COLO829 (cell line): ENCODE data around the gene MIR17HG.
"Not testable (repeated sequence)": the region's sequence is repeated elsewhere in the genome, so short reads cannot be mapped to it uniquely, and the experiment has no call there.

ENCODE experiments used
- DNase-seq: peaks from one replicate; pipeline ENCODE4 v3.0.0; 2012; ENCODE audit warnings: low spot score

MIR17HG gene

GRCh38 chr13:91347202-91347995, at the start of gene MIR17HG:
Gene MIR17HG, plus strand, starts transcription at chr13:91347687.
- peak; percentile 83 for DNase-seq

DNA sequence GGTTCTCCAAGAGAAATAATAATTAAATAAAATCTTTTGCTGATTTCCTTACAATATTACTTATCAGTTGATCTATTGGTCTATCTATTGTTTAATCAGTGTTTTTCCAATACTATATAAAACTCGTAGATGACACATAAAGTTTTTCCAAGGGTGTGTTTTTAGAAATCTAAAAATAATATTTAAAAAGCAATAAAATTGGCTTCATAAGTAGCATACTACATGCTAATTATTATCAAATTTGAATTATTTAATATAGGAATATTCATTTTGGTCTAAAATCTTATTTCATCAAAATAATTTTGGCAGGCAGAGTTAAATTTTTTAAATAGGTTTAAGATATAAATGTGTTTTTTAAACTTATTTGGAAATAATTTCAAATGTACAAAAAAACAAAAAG, 49.4 kb upstream of the MIR17HG start:
- DNase-seq = no peak

DNA sequence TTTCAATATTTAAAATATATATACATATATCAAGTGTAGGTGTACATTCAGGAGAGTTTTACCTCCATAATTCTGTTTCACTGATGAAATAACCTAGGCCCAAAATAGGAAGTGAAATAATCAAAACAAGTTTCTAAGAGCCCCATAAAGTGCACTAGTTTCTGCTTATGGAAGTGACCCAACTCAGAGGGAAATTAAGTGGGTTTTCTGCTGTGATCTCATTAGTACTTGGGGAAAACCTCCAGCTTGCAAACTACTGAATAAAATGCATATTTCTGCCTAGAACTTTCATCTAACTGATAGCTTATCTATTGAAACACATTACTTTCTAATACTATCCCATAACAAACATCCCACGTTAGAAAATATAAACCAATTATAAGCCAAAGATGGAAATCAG, 45.4 kb upstream of the MIR17HG start:
- DNase-seq = no peak

GRCh38 chr13:91303031-91303430, 44.5 kb upstream of the MIR17HG start:
- no peak for DNase-seq

- peak; percentile 83 for DNase-seq
These were observed 42.7 kb upstream of the MIR17HG start for GRCh38 chr13:91304741-91305140.

DNA sequence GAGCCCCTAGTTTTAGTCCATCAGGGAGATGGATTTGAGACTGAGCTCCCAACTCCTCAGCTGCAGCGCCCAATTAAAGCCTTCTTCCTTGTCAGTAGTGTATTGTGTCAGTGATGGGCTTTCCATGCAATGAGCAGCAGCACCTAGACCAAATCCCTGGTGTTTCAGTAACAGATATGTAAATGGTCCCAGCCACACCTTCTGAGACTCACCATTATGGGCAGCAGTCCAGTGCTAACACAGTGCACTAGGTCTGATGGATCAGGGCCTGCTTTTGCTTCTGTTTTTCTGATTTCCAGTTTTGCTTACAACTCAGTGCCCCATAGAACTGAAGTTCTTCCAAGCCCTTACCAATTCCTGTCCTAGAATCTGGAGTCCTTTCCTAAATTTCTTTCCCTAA, 41.8 kb upstream of the MIR17HG start:
- DNase-seq = no peak

DNA sequence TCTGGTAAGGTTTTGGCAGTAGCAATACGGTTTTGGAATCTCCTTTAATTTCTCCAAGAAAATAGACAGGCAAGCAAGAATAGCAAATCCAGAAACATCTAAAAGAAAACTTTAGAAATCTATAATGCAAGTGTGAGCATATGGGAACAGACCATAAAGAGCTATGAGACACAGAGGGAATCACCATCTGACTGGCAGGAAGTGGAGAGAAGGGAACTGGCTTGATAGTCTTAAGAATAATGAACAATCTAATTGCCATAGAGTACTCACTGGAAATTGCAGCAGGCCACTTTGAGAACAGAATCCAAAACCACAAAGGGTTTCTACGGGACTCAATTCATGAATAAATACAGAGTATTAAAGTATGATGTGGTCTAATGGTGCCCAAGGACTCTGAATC, 39.6 kb upstream of the MIR17HG start:
- DNase-seq = no peak

- peak; percentile 36 for DNase-seq
These were observed 39.2 kb upstream of the MIR17HG start for GRCh38 chr13:91308299-91308698.

- no peak for DNase-seq
These were observed 36.0 kb upstream of the MIR17HG start for GRCh38 chr13:91311491-91311890.

- DNase-seq = no peak
These were observed 35.2 kb upstream of the MIR17HG start for GRCh38 chr13:91312324-91312723.

- no peak for DNase-seq
These were observed 34.4 kb upstream of the MIR17HG start for GRCh38 chr13:91313103-91313502.

- DNase-seq = no peak
These were observed 33.9 kb upstream of the MIR17HG start for GRCh38 chr13:91313581-91313980.

DNA sequence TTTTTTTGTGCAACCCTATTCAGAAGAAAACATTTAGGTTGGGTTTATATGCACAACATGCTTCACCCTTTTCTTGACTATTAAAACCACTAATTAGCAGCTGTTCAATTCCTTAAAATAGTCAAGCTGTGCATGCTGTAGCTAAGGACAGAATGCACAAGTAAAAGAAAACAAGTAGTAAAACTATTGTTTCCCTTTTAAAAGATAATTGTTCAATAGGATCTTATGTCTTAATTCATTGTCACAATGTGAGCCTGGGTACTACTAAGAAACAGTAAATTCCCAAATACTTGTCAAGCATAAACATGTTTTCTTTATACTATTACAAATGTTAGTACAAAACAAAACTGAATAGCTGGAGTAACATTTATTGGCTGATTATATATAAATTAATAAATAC, 32.6 kb upstream of the MIR17HG start:
- no peak for DNase-seq

DNA sequence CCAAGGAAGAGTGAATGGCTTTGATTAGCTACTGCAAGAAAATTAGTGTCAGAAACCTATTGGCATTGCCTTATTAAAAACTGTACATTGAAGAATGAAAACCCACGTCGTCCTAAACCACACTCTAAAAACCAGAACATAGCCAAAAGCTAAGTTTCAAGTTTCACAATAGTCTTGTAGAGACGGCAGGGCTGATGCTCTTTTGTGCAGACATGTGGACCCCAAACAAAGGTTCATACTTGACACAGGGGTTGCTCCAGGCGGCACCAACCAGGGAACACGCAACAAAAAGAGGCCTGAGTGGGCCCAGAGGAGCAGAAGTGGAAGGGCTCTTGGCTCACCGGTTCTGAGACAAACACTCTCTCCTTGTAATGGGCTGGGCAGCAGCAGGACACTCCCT, 28.6 kb upstream of the MIR17HG start:
- DNase-seq = no peak

GRCh38 chr13:91319996-91320395, 27.5 kb upstream of the MIR17HG start:
- DNase-seq = no peak

DNA sequence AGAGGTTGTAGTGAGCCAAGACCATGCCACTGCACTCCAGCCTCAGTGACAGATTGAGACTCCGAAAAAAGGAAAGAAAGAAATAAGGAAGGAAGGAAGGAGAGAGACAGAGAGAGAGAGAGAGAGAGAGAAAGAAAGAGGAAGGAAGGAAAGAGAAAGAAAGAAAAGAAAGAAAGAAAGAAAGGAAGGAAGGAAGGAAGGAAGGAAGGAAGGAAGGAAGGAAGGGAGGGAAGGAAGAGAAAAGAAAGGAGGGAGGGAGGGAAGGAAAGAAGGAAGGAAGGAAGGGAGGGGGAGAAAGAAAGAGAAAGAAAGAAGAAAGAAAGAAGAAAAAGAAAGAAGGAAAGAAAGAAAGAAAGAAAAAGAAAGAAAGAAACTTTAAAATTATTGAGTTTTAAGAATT, 26.5 kb upstream of the MIR17HG start:
- DNase-seq = not testable (repeated sequence)

DNA sequence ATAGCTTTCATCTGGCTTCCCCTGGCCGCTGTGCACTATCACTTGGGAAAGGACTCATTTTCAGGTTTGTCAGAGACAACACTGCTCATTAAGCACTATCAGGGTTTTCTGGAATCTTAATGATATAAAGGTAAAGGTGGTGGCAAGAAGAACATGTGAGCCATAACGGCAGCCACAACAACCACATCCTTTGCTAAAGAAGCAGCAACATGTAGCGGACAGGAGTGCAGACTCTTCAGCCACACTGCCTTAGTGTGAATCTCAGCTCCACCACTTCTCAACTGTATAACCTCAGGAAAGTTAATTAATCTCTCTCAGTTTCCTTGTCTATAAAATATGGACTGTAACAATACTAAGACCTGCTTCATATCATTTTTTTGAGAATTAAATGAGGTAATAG, 24.1 kb upstream of the MIR17HG start:
- DNase-seq = no peak

DNA sequence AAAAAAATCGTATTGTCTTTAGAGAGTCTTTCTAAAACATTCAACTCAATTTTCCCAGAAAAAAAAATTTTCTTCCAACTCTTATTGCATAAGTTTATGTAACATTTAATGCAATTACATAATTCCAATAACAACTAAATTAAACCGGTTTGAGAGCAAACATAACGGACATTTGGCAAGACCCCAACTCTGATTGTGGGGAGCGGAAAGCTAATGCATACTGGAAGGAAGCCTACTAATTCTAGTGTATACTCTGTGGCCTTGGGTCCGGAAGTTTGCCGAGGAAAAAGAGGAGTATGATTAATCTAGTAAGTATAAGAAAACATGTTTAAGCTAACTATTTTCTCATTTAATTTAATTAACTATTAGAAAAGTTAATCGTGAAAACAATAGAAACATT, 21.3 kb upstream of the MIR17HG start:
- no peak for DNase-seq

DNA sequence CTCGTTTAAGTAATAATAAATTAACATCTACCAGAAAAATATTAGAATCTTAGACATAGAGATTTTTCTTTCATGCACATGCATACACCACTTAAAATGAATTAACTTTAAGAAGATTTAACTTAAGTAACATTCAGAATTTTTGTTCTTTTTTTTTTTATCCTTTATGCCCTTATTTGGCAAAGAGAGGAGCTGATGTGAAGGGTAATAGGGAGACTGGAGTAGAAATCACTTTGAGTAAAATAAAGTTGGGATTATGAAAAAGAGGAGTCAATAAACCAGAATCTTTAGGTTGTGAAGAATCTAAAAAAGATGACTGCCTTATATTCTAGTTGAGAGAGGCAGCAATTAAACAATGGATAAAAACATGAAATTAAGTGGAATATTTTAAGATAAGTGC, 18.8 kb upstream of the MIR17HG start:
- DNase-seq = no peak

DNA sequence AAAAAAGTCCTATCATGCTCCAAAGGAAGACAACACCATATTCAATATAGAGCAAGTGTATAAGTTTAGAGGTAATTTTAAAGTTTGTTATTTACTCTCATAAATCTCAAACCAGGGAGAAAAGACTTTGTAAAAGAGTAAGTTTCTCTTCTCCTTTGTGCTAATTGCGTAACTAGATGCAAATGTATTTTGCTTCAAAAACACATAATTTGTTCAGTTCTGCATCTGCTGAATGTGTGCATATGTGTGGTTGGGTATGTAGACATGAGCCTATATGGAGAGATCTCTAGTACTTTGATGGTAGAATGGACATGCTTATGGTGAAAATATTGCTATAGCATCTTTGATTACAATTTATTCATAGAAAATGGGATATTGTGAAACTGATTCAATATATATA, 17.8 kb upstream of the MIR17HG start:
- DNase-seq = no peak

GRCh38 chr13:91331047-91331915, 16.2 kb upstream of the MIR17HG start:
- DNase-seq = no peak

GRCh38 chr13:91346062-91346461, 1.4 kb upstream of the MIR17HG start:
- DNase-seq = no peak

DNA sequence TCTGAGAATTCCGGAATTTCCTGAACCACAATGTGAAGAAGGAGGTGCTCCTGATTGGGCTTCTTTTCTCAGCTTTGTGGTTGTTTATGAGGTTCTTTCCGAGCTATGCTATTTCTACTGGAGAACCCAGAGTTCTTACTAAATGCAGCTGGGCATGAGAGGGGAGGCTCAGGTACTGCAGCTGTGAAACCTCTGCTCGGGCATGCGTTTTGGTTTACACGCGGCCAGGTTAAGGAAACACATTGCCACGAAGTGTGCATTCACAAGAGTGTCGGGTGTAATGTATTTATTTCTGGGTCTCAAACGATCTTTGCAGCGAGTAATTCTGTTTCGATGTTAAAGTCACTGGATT, 661 bp upstream of the MIR17HG start:
- no peak for DNase-seq
